Measurements from ENCODE around the gene GP1BA.
"Not testable (repeated sequence)": the region's sequence is repeated elsewhere in the genome, so short reads cannot be mapped to it uniquely, and the experiment has no call there.

GRCh38 chr17:4914551-4914950, 17.5 kb upstream of the GP1BA start:
- not testable (repeated sequence) for TF ChIP-seq EZH2phosphoT487 (IDR thresholded peaks at IDR 0.05; ENCODE audit: borderline replicate concordance, low read length); CTCF (IDR thresholded peaks at IDR 0.05; ENCODE audit: low read depth, low read length, poor library complexity, severe bottlenecking)
